HepG2 (cell line): ENCODE measurements around the gene OAS2. TPM values are rescaled to one million over a fixed set of nuclear protein-coding genes. Genes with fewer than 3 reads are reported as not detected.

Experiments used
- HNF4G ChIP-seq, 2 experiments: sonication (generic) in 1 of 2; formaldehyde crosslinking in 1 of 2; IDR thresholded peaks; 2 replicates each; pipeline versions ENCODE4 v1.4.0 to v1.6.1; 2011 to 2020; ENCODE audit warnings: borderline replicate concordance in 2 of 2, low read depth in 2 of 2, mild to moderate bottlenecking in 2 of 2, low read length in 1 of 2, missing genetic modification reagents in 1 of 2, moderate library complexity in 1 of 2
- JARID2 ChIP-seq: sonication (generic); formaldehyde crosslinking; IDR thresholded peaks from 2 replicates; pipeline ENCODE4 v1.8.1; 2023; ENCODE audit warnings: missing genetic modification reagents, inconsistent platforms; ENCODE audit not compliant: insufficient replicate concordance
- JUND ChIP-seq: sonication (generic); formaldehyde crosslinking; IDR thresholded peaks from 2 replicates; pipeline ENCODE4 v1.8.0; 2022; ENCODE audit warnings: mild to moderate bottlenecking, missing genetic modification reagents
- MAX ChIP-seq: IDR thresholded peaks from 2 replicates; pipeline ENCODE4 v1.6.1; 2012; ENCODE audit warnings: inconsistent platforms
- MXI1 ChIP-seq: IDR thresholded peaks from 3 replicates; pipeline ENCODE4 v1.6.1; 2012; ENCODE audit warnings: low read depth, low read length, inconsistent platforms, borderline replicate concordance
- MYC ChIP-seq: sonication (generic); formaldehyde crosslinking; IDR thresholded peaks from 2 replicates; pipeline ENCODE4 v1.9.0; 2021; ENCODE audit warnings: missing genetic modification reagents, borderline replicate concordance
- NCOR1 ChIP-seq: fragments of 200-600 bp; sonication (generic); IDR thresholded peaks from 2 replicates; pipeline ENCODE4 v1.7.0; 2017; ENCODE audit warnings: antibody characterized with exemption, low read length, borderline replicate concordance
- PAWR ChIP-seq: sonication (generic); formaldehyde crosslinking; IDR thresholded peaks from 2 replicates; pipeline ENCODE4 v1.4.0; 2020; ENCODE audit warnings: missing genetic modification reagents, mild to moderate bottlenecking, borderline replicate concordance
- SAP130 ChIP-seq: IDR thresholded peaks from 2 replicates; pipeline ENCODE4 v1.6.1; 2016; ENCODE audit warnings: low read depth
- SMAD3 ChIP-seq: sonication (generic); formaldehyde crosslinking; IDR thresholded peaks from 2 replicates; pipeline ENCODE4 v1.4.0; 2020; ENCODE audit warnings: missing genetic modification reagents
- SMC3 ChIP-seq: IDR thresholded peaks from 2 replicates; pipeline ENCODE4 v1.6.1; 2011; ENCODE audit warnings: low read length, improper control_type of control experiment
- STAG1 ChIP-seq: sonication (generic); formaldehyde crosslinking; IDR thresholded peaks from 2 replicates; pipeline ENCODE4 v1.4.0; 2020; ENCODE audit warnings: missing genetic modification reagents
- TCF7 ChIP-seq: sonication (generic); IDR thresholded peaks from 2 replicates; pipeline ENCODE4 v1.6.1; 2016; ENCODE audit warnings: antibody characterized with exemption, low read depth
- USF2 ChIP-seq, 2 experiments: sonication (generic) in 1 of 2; formaldehyde crosslinking in 1 of 2; IDR thresholded peaks; 2 replicates each; pipeline versions ENCODE4 v1.5.1 to v1.6.1; 2011 to 2020; ENCODE audit warnings: borderline replicate concordance in 1 of 2, low read depth in 1 of 2, low read length in 1 of 2, mild to moderate bottlenecking in 1 of 2, missing genetic modification reagents in 1 of 2, moderate library complexity in 1 of 2
- ZBTB14 ChIP-seq: sonication (generic); formaldehyde crosslinking; IDR thresholded peaks from 2 replicates; pipeline ENCODE4 v1.4.0; 2020; ENCODE audit warnings: missing genetic modification reagents
- ZKSCAN8 ChIP-seq: IDR thresholded peaks from 2 replicates; pipeline ENCODE4 v1.6.1; 2016; ENCODE audit warnings: borderline replicate concordance, missing genetic modification reagents, missing compliant biosample characterization
- ZMYM2 ChIP-seq: sonication (generic); formaldehyde crosslinking; IDR thresholded peaks from 2 replicates; pipeline ENCODE4 v1.8.0; 2022; ENCODE audit warnings: mild to moderate bottlenecking, missing genetic modification reagents
- ZNF225 ChIP-seq: sonication (generic); formaldehyde crosslinking; IDR thresholded peaks from 2 replicates; pipeline ENCODE4 v1.4.0; 2020; ENCODE audit warnings: mild to moderate bottlenecking, missing genetic modification reagents
- ZNF263 ChIP-seq: sonication (generic); formaldehyde crosslinking; IDR thresholded peaks from 2 replicates; pipeline ENCODE4 v1.4.0; 2020; ENCODE audit warnings: missing genetic modification reagents
- ZNF431 ChIP-seq: sonication (generic); formaldehyde crosslinking; IDR thresholded peaks from 2 replicates; pipeline ENCODE4 v1.9.0; 2022; ENCODE audit warnings: missing genetic modification reagents, low read depth, mild to moderate bottlenecking, borderline replicate concordance
- ZNF644 ChIP-seq: IDR thresholded peaks from 2 replicates; pipeline ENCODE4 v1.6.1; 2016; ENCODE audit warnings: low read depth
- ZNF710 ChIP-seq: sonication (generic); formaldehyde crosslinking; IDR thresholded peaks from 2 replicates; pipeline ENCODE4 v1.5.0; 2020; ENCODE audit warnings: mild to moderate bottlenecking, missing genetic modification reagents, borderline replicate concordance
- ZNF749 ChIP-seq: sonication (generic); formaldehyde crosslinking; IDR thresholded peaks from 2 replicates; pipeline ENCODE4 v1.8.0; 2022; ENCODE audit warnings: mild to moderate bottlenecking, missing genetic modification reagents, moderate library complexity, borderline replicate concordance
- polyA plus RNA-seq, 8 experiments: library from polyadenylated mRNA; depleted of rRNA in 3 of 8; stranded (reverse) in 7 of 8; unstranded in 1 of 8; fragments of >200 nt; fragmentation: Illumina TruSeq in 4 of 8; extraction: Trizol in 4 of 8; gene quantifications; 2 replicates each; pipeline versions ENCODE4 v1.2.1 to v1.2.3, GENCODE V29; 2011 to 2016; ENCODE audit warnings: low read depth in 4 of 8, missing spikeins in 1 of 8, mixed read lengths in 1 of 8; ENCODE audit not compliant: insufficient read depth in 1 of 8
- total RNA-seq, 5 experiments: library from RNA; depleted of rRNA; stranded (reverse); fragments of >200 nt; fragmentation: Illumina TruSeq; extraction: Trizol; gene quantifications; 2 replicates each; pipeline ENCODE4 v1.2.3, GENCODE V29; 2016; ENCODE audit warnings: low read depth in 1 of 5
- TF ChIP-seq, protein P1 (sequence below): sonication (generic); IDR thresholded peaks from 2 replicates; pipeline ENCODE4 v1.6.1; 2016; ENCODE audit warnings: low read depth, borderline replicate concordance

OAS2 gene
- total and polyA plus RNA-seq, 2 of the 13 experiments (the other 11 are each of a cell fraction or from before 2014, with no cell fraction given), result 0.05 to 0.24 TPM

DNA sequence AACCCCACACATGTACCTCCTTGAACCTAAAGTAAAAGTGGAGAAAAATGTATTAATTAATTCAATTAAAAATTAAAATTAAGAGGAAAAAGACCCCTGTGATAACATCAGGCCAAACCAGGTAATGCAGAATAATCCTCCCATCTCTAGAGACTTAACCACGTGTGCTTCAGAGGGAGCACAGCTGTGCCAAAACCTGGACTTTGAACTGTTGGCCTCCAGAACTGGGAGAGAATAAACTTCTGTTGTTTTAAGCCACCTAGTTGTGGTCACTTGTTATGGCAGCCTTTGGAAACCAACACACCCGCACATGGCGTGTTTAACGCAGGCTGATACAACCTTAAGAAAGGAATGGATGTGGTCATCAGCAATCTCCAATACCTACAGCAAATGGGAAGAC, 23.8 kb downstream of the OAS2 start (continued):
- TF ChIP-seq ZNF710 (CRISPR knock-in tag) (no peak), MAX (0 out of 2 replicates have a peak, but pooled peaks have one; percentile 48), MYC (peak; percentile 21; the same call in 1 of the 2 replicates), PAWR (CRISPR knock-in tag) (no peak), SMC3 (peak; percentile 20; the same call in 1 of the 2 replicates), JARID2 (CRISPR knock-in tag) (no peak), ZMYM2 (no peak), ZNF749 (no peak), SMAD3 (CRISPR knock-in tag) (no peak), ZNF431 (CRISPR knock-in tag) (no peak), ZBTB14 (CRISPR knock-in tag) (no peak), SAP130 (0 out of 2 replicates have a peak, but pooled peaks have one; percentile 40), STAG1 (CRISPR knock-in tag) (peak; percentile 11; the same call in 1 of the 2 replicates), TCF7 (no peak), NCOR1 (peak; percentile 57; the same call in 1 of the 2 replicates), ZKSCAN8 (CRISPR knock-in tag) (no peak), ZNF263 (CRISPR knock-in tag) (peak; percentile 93), HNF4G (IDR thresholded peaks at IDR 0.05; ENCODE audit: borderline replicate concordance, low read depth, low read length) (peak; percentile 75), HNF4G (CRISPR knock-in tag; IDR thresholded peaks at IDR 0.05; ENCODE audit: borderline replicate concordance, low read depth) (no peak), USF2 (IDR thresholded peaks at IDR 0.05; ENCODE audit: low read depth, low read length) (peak; percentile 45; the same call in 1 of the 2 replicates), USF2 (CRISPR knock-in tag; IDR thresholded peaks at IDR 0.05; ENCODE audit: borderline replicate concordance) (no peak; the same call in 1 of the 2 replicates), MXI1 (peak; percentile 35; the same call in 1 of the 3 replicates), ZNF225 (CRISPR knock-in tag) (no peak), JUND (CRISPR knock-in tag) (no peak), ZNF644 (CRISPR knock-in tag) (peak; percentile 93)
- TF ChIP-seq, protein P1, sequence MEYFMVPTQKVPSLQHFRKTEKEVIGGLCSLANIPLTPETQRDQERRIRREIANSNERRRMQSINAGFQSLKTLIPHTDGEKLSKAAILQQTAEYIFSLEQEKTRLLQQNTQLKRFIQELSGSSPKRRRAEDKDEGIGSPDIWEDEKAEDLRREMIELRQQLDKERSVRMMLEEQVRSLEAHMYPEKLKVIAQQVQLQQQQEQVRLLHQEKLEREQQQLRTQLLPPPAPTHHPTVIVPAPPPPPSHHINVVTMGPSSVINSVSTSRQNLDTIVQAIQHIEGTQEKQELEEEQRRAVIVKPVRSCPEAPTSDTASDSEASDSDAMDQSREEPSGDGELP, result peak; percentile 87
